Effector CD4-positive, alpha-beta T cell (primary cell): ENCODE measurements around the gene NACC2.
A peak's percentile ranks its signal among the peaks of the same experiment; 100 is the strongest.
"Not testable (repeated sequence)": the region's sequence is repeated elsewhere in the genome, so short reads cannot be mapped to it uniquely, and the experiment has no call there.

Source experiments
- DNase-seq: peaks from one replicate; pipeline ENCODE4 v3.0.0-alpha.2; 2020

Gene NACC2

DNA sequence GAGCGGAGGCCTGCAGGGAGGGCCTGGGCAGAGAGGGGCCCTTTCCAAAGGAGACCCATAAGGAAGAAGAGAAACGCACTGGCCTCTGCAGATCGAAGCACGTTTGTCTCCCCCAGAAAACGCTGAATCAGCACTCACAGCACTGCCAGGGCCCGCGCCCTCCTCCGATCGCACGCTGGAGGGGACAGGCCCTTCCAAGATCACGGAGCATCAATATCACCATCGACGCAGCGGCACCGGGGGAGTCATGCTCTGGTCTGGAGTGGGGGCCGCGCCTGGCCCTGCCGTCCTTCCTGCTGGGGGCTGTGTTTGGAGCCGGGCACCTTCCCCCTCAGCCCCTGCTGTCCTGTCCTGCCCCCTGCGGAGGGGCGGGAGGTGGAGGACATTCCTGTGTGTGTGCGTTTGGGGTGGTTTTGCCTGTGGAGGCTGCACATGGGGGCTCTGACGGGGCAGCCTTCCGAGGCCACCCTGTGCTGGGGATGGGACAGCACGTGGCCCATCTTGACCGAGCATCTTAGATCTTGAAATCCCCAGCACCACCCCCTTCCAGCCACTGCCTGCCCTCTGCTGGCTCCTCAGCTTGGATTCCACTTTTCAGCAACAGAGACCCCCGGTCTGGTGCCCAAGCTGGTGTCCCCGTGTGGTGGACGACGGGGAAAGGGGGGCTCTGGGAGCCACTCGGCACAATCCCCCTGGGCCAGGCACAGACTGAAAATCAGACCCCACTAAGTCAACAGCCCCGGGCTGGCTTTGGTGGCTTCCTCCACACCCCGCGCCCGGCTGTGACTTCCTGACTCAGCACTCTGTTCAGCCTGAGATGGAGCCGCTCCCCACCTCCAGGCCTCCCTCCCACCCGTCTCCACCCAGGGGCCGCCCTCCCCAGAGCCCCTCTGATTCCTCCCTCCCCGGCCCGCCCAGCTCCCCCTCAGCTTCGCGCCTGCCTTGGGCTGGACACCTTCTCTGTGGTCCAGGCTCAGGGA, 15.3 kb upstream of the NACC2 start:
- DNase-seq, result peak; percentile 36

DNA sequence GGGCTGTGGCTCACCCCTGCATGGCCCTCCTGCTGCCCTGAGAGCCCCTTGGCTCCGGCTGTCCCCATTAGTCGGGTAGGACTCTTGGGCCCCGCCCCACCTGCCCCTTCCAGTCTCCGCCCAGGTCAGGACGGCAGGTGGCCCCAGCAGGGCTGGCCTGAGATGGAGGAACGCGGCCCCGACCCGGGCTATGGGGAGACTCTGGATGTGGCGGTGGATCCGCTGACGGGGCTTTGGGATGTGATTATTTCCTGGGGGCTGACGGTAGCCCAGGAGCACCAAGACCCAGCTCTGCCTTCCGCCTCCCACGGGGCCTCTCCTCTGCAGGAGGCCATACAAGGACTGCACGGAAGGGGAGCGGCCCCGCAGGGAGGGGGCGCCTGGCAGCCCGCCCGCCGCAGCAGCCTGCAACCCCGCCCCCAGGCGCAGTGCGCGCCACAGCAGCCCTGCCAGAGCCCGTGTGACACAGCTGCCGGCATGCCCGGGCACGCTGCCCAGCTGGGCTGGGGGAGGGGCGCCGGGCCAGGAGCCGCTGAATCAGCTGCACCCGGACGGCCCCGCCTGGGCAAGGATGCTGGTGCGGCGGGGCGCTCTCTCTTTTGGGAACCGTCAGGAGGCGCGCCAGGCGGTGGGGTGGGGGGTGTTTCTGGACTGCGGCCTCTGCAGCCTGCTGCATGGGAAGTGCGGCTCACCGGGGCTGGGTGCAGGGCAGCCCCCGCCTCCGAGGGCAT, 14.4 kb upstream of the NACC2 start:
- DNase-seq, result peak; percentile 84

DNA sequence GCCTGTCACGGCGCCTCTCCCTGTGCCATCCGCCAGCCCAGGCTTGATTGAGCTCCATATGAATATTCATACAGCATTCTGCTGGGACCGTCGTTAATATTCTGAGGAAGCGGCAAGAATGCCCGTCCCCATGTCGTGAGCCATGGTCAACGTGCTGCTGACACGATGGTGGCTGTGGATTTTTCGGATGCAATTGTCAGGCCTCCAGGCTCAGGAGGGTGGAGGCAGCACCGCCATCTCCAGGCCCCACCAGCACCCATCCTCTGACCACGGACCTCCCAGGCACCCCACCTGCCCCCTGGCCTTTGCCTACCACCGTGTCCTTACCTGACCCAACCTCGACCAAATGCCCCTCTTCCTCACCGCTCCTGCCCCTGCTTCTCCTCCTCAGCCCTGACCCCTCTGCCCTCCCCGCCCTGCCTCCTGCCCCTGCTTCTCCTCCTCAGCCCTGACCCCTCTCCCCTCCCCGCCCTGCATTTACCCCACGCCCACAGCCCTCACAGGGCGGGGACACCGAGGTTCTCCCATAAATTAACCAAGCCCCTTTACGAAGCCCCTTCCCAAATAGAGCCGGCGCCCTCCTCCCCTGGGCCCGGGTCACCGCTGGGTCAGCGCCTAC, 13.7 kb upstream of the NACC2 start:
- no peak for DNase-seq

DNA sequence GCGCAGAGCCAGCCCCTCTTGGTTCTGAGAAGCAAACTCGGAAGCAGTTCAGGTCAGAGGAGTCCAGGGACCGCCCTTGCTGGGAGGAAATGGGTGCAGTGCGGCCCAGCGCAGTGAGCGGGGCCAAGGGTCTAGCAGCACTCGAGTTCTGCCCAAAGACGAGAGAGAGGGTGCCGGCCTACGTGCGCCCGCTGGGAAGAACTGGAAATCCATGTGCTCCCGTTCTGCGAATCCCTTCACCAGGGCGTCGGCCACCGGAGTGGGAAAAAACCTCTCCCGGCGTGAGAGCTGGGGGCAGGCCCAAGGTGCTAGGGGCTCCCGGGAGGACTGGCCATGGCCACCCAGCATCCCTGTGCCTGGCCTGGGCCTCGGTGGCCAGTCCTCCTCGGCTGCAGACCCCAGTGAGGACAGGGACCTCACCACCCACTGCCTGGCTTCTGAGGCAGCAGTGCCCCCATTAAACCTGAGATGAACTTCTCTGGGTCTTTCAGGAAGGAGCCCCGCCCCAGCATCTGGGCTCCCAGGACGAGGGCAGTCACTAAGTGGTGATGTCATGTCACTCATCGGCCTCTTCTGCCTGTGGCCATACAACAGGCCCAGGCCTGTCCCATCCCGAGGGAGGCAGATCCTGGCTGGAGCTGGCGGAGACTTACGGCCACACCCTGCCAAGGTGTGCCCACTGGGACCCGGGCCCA, 13.0 kb upstream of the NACC2 start:
- no peak for DNase-seq

DNA sequence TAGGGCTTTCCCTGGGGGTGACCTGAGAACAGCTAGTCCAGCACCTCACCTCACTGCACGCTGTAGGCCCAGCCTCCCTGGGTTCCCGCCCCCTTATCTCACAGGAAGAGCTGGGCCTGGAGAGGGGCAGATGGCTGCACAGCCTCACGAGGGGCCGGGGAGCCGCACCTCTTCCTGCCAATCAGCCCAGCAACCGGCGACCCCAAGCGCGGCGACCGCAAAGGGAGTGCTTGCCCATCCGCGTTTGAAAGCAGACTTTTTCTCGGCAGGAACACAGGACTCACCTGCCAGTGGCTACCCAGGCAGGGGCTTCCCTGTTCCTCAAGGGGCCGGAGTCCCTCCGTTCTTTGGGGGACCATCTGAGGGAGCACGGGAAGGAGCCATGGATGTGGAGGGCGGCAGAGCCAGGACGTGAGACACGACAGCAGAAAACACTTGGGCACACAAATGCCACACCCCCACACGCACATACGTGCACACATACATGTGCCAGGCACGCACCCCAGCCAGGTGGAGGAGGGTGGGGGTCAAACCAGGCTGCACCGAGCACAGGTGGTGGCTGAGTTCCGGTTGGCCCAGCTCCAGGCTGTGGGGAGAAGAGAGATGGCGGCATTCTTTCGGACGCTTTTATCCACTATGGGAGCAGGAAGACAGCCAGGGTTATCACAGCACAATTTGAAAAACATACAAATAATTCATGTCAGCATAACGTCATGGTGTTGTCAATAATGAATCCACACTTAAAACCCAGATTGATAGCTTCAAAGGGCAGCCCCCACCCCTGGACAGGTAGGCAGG, 12.3 kb upstream of the NACC2 start:
- peak; percentile 27 for DNase-seq

DNA sequence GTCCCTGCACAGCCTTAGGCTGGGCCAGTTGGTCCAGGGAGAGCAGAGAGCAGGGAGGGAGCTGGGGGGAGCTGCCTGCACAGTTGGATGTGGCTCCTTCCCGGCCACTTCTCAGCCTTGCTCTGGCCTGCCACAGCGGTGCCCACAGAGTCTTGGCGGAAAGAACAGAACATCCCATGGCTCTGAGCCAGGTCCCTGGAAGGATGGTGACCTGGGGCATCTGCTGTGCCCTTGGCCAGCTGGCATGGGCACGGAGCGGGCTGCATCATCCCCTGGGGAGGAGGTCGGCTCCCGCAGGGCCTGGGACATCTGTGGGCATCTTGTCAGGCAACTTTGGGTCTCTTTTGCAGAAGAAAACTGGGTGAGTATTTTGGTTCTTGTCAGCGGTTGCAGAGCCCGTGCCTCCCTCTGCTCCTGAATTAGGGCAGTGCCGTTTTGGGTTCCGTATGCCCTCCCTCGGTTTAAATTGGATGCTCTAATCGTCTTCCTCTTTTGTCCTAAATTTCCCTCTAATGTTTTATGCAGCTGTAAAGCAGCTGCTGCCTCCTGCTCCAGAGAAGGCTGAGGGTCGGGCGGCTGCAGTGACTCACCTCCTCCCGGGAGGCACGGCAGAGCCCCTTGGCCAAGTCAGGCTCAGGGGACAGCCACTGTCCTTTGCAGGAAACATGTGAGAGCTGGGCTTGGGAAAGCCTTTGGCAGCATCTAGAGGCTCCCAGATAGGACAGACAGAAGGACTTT, 10.5 kb upstream of the NACC2 start:
- DNase-seq, result no peak

DNA sequence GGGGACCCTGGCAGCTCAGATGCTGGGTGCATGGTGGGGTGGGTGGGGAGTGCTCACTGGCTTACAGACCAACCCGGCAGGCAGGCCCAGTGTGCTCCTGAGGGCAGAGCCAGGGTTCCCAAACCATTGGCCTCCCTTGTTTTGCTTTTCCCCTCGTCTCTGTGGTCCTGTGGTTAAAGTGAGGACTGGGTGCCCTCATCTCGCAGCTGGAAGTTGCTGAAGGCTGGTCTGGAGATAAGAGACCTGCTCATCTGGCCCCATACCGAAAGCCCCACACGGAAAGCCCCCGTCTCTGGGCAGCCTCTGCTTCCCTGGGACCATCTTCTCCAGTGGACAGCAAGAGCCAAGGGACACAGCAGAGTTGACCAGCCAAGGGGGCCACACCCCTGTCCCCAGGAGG, 9.8 kb upstream of the NACC2 start:
- DNase-seq, result no peak

DNA sequence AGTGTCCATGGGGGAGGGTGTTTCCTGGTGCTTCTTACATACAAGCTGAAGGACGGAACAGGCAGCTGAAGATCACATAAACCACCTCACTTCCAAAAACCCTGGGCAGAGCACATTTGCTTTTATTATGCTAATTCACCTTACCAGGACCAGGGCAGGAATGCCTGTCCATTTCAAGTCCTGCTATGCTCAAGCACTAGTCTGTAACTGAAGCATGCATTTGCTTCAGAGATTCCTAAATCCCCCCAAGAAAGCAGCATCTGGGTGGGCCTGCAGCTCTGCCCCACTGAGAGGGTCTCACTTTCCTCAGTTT, 9.4 kb upstream of the NACC2 start:
- DNase-seq, result no peak

DNA sequence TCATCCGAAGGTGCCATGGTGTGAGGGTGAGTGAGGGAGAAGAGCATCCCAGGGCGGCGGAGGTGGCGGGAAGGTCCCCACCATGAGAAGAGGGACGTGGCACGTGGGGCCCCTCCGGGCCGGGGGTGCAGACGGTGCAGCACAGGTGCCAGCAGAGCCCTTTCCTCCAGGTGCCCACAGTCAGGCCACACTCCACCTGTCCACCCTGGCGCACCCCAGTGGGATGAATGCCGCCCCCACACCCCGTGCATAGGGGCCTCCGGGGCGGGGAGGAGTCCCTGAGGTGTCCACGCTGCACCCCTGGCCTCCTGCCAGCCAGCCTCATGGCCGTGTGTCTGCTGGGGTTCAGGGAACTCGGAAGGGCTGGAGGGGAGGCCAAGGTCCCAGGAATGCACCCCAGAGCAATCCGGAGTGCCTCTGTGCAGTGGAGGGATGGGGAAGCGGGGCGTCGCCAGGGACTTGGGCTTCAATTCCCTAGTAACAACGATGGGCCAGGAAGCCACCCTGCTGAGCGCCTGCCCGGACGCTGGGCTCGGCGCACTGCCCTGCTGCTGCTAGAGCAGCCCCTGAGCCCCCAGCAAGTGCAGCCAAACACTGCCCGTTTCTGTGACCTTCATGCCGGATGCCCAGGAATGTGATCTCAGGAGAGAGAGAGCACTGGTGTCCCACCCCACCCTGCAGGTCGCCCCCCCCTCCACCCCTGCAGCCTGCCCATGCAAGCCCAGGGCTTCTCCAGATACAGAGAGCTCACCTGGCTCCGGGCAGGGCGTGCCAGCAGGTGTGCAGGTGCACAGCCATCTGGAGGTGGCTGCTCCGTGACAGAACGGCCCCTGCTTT, 8.8 kb upstream of the NACC2 start:
- no peak for DNase-seq

DNA sequence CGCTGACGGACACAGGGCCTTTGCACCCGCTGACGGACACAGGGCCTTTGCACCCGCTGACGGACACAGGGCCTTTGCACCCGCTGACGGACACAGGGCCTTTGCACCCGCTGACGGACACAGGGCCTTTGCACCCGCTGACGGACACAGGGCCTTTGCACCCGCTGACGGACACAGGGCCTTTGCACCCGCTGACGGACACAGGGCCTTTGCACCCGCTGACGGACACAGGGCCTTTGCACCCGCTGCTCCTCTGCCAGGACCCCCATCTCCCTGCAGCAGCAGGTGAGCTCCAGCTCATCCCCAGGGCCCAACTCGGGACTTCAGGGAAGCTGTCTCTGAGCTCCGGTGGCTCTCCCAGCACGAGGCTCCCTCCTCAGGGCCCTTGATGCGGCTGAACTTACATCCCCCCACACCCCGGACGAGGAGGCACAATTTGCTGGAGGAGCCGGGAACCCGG, 6.6 kb upstream of the NACC2 start:
- not testable (repeated sequence) for DNase-seq

DNA sequence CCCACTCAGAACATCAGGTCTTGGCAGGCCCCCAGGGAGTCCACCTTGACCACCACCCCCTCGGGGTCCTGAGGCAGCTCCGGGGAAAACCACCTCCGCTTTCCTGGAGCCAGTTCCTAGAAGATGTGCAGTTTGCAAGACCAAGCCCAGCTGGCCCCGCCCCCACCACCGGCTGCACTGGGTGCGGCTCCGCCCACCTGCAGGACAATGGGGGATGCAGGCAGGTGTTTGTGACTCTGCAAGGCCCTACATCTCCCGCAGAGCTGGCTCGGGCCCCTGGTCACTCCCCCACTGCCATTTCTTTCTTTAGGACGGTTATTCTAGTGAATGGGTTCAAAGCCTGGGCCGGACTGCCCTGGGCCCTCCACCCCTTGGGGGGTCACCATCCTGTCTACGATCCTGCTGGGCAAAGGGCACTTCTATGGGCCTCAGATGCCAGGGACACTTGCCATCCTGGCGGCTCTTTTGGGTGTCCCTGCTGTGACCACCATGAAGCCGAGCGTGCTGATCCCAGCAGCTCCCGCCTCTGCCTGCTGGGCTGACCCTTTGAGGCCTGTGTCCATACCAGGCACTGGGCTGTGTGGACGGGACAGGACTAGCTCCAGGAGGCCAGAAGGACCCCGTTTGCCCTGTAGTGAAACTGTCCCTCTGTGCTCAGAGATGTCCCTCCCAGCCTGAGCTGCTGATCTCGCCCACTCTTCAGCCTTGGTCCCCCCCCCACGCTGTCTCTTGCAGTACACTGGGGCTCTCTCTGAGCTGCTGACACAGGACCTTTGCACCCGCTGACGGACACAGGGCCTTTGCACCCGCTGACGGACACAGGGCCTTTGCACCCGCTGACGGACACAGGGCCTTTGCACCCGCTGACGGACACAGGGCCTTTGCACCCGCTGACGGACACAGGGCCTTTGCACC, 5.9 kb upstream of the NACC2 start:
- DNase-seq, result no peak

DNA sequence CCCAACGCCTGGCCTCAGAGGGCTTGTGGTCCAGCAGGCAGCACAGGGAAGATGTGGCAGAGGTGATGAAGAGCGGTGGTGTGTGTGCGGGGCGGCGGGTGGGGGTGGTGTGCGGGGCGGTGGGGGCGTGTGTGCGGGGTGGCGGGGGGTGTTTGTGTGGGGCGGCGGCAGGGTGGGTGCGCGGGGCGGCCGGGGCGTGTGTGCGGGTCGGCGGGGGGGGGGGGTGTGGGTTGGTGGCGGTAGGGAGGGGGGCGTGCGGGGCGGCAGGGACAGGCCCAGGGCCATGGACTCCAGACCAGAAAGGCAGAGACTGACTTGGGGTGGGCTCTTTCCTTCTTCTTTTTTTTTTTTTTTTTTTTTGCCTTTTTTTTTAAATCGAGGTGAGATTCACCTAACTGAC, 4.5 kb upstream of the NACC2 start:
- no peak for DNase-seq

DNA sequence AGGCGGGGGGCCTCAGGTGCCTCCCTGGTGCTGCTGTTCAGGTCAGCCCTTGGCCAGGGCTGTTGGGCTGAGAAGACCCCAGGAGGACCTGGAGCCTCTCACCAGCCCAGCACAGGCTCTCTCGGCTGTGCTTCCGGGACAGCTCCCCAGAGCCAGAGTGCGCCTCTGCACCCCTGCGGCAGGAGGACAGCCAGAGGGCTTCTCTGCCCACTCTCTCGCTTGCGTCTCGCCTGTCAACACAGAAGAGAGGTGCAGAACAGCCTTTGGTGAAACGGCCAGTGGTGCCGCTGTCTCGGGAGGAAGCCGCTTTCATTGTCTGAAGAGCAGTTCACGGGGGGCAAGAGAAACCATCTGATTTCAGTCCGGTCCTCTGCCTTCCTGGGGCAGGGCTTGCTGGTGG, 3.8 kb upstream of the NACC2 start:
- no peak for DNase-seq

DNA sequence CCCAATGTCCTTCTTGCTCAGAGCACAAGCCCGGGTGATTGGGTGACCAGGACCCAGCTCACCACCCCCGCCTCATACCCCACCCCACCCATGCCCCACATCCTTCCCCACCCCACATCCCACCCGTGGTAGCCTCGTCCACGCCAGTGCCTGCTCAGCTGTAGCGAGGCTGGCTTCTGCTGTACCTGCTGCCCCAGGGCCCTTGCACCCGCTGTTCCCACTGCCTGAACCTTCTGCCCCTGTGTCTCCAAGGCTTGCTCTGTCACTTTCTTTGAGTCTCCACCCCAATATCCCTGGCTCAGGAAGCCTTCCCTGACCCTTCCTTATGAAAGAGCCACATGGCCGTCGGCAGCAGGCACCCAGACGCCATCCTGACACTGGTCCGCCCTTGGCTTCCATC, 3.1 kb upstream of the NACC2 start:
- no peak for DNase-seq

DNA sequence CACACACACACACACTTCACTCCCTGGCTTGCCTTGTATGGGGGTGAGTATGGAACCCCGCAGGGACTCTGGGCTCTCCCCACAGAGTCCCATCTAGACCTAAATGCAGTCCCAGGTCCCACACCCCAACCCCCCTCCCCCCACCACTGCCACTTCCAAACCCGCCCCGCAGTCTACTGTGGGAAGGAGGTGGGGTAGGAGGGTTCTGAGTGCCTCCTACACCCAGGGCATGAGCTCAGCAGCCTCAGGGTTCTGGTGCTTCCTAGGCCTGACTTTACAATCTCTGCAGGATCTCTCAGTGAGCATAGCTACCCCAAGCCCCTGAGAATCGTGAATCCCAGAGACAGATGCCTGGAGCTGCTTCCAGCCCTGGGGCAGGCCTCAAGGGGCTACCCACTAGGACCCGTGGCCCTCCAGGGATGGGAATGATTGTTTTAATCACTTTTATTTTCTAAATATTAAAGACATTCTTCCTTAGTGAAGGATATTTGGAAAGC, 1.5 kb upstream of the NACC2 start:
- no peak for DNase-seq

DNA sequence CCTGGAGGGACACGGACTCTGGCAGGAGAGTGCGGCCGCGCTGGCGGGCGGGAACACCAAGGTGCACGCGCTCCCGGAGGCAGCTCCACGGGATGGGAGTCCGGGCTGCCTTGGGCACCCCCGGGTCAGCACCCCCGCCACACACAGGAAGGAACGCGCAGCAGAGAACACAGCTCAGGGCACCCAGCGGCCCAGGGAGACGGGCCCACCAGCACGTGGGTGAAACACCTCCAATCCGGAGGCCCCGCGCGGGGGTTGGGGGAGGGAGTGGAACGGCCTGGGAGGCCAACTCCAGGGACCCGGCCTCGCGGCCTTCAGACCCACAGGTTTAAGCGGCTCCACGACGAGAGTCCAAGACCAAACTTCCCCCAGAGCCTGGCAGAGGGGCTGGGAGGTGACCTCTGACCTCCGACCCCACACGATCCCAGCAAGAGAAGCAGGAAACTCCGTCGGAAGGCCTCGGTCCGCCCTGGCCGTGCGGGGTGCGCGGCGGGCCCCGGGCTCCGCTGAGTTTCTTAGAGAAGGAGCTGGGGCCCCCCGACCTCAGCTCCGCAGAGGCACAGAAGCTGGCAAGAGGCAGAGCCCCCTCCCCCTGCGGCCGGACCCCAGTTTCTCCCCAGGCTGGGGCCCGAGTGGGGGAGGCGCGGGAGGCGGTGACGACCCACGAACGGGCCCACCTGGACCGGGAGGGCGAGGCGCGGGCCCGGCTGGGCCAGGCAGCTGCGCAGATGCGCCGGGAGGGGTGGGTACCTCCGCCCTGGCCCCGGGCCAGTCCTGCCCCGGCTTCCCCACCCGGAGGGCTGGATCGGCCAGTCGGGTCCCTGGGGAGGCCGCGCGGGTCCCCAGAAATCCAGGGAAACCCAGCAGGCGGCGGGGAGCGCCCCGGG, 851 bp downstream of the NACC2 start:
- DNase-seq, result peak; percentile 35

DNA sequence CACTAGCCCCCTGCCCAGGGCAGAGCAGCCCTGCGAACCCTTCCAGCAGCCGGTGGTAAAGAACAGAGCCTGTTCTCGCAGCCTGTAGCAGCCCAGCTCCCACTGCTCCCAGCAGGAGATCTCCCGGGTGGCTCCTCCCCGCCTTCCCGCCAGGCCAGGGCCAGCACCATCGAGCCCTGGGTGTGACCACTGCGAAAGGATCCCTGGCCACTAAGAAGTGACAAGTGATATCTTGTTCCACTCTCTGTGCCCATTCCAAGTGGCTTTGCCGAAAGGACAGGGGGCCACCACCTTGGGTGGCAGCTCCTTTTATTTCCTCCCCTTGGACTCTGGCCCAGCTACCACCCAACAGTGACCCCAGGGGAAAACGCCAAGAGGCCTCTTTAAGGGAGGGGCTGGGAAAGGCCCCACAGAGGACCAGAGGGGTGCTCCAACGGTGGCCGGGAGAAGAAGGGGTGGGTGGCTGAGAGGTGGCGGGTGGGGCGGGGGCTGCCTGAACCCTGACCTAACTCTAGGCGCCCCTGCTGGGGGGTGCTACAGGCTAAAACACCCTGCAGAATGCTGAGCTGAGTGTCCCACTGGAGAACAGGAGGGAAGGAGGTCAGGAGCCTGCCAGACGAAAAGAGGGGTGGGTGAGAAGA, 1.6 kb downstream of the NACC2 start:
- DNase-seq, result no peak

DNA sequence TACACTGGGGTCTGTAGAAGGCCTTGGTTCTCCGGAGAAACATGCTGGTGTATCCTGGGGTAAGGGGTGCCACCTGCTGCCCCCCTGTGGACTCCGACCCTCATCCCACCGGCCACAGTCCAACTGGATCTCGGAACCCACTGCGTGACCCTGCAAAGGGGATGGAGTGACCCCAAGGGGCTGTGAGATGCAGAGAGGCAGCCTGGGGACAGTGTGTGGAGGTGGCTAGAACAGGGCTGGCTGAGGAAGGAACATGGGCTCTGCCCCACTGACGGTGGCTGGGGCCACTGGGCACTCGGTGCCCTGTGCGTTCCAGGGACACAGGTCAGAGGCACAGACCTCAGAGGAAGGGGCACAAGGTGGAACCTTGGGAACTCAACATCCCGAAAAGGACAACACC, 2.3 kb downstream of the NACC2 start:
- DNase-seq, result no peak
